GM23338 (cell line): Measurements from ENCODE around the gene GSG1L.

Experiments
- CREB1 ChIP-seq: fragments of 250-450 bp; sonication (Bioruptor Pico); IDR thresholded peaks from 2 replicates; pipeline ENCODE4 v1.5.0; 2020; ENCODE audit warnings: low read depth, mild to moderate bottlenecking, moderate library complexity
- EZH2 ChIP-seq: fragments of 200-600 bp; sonication (generic); IDR thresholded peaks from one replicate; pipeline ENCODE4 v1.8.0; 2017; ENCODE audit warnings: antibody characterized with exemption, mild to moderate bottlenecking, low read depth; ENCODE audit not compliant: unreplicated experiment
- POLR2AphosphoS5 ChIP-seq: IDR thresholded peaks from 2 replicates; pipeline ENCODE4 v1.6.1; 2016; ENCODE audit warnings: antibody characterized with exemption, low read depth
- TF ChIP-seq, protein P1 (sequence below), 2 experiments: fragments of 200-600 bp in 1 of 2; sonication (generic) in 1 of 2; conservative IDR thresholded peaks; 2 replicates each; pipeline versions ENCODE4 v1.5.1 to v1.6.1; 2016 to 2017; ENCODE audit warnings: antibody characterized with exemption in 2 of 2, low read depth in 2 of 2, mild to moderate bottlenecking in 2 of 2, moderate library complexity in 1 of 2
- TF ChIP-seq, protein P2 (sequence below): IDR thresholded peaks from one replicate; pipeline ENCODE4 v1.6.1; 2018; ENCODE audit warnings: antibody characterized with exemption; ENCODE audit not compliant: unreplicated experiment

DNA sequence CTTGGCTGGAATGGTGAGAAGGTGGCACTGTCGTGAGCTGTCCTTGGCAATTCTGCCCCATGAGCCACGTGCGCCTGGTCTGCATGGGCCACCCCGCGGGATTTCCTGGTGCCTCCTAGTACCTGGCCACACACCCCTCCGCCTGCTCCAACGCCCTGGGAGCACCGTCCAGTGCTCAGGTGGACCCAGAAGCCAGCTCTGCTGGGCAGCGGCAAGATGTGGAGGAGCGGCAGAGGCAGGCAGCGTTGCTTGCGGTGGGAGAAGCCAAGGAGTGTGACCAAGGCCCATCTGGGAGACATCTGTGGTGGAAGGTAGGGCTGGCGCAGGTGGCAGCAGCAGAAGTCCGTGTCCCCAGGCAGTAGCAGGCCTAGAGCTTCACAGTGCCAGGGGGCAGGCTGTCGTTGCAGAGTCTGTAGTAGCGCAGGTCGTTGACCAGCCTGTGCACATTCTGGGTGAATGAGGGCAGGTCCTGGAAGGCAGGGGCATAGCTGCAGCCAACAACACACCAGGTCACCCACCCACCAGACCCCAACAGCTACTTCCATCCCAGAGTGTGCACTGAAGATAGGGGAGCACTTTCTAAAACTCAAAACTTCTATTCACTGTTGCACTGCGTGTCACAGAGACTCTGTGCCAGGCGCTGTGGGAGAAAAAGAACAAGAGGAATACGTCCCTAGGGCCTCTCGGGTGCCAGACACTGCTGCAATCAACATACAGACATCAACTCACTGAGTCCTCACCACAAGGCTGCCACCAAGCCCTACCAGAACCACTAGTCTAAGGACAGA is 34.9 kb upstream of the GSG1L start:
- TF ChIP-seq, protein P1, sequence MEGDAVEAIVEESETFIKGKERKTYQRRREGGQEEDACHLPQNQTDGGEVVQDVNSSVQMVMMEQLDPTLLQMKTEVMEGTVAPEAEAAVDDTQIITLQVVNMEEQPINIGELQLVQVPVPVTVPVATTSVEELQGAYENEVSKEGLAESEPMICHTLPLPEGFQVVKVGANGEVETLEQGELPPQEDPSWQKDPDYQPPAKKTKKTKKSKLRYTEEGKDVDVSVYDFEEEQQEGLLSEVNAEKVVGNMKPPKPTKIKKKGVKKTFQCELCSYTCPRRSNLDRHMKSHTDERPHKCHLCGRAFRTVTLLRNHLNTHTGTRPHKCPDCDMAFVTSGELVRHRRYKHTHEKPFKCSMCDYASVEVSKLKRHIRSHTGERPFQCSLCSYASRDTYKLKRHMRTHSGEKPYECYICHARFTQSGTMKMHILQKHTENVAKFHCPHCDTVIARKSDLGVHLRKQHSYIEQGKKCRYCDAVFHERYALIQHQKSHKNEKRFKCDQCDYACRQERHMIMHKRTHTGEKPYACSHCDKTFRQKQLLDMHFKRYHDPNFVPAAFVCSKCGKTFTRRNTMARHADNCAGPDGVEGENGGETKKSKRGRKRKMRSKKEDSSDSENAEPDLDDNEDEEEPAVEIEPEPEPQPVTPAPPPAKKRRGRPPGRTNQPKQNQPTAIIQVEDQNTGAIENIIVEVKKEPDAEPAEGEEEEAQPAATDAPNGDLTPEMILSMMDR (conservative IDR thresholded peaks at IDR 0.05; ENCODE audit: low read depth in 2 of 2) = no peak
- TF ChIP-seq POLR2AphosphoS5 (no peak), CREB1 (no peak), EZH2 (no peak)
- TF ChIP-seq, protein P2, sequence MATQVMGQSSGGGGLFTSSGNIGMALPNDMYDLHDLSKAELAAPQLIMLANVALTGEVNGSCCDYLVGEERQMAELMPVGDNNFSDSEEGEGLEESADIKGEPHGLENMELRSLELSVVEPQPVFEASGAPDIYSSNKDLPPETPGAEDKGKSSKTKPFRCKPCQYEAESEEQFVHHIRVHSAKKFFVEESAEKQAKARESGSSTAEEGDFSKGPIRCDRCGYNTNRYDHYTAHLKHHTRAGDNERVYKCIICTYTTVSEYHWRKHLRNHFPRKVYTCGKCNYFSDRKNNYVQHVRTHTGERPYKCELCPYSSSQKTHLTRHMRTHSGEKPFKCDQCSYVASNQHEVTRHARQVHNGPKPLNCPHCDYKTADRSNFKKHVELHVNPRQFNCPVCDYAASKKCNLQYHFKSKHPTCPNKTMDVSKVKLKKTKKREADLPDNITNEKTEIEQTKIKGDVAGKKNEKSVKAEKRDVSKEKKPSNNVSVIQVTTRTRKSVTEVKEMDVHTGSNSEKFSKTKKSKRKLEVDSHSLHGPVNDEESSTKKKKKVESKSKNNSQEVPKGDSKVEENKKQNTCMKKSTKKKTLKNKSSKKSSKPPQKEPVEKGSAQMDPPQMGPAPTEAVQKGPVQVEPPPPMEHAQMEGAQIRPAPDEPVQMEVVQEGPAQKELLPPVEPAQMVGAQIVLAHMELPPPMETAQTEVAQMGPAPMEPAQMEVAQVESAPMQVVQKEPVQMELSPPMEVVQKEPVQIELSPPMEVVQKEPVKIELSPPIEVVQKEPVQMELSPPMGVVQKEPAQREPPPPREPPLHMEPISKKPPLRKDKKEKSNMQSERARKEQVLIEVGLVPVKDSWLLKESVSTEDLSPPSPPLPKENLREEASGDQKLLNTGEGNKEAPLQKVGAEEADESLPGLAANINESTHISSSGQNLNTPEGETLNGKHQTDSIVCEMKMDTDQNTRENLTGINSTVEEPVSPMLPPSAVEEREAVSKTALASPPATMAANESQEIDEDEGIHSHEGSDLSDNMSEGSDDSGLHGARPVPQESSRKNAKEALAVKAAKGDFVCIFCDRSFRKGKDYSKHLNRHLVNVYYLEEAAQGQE = no peak
